NCI-H2196 (cell line): ENCODE results near the gene ATPAF2.
A peak's percentile ranks its signal among the peaks of the same experiment; 100 is the strongest.
"Not testable (repeated sequence)": the region's sequence is repeated elsewhere in the genome, so short reads cannot be mapped to it uniquely, and the experiment has no call there.

Experiments used
- DNase-seq: peaks from one replicate; lab custom pipeline; 2025; ENCODE audit not compliant: unreplicated experiment; lab: John Stamatoyannopoulos, UW

ATPAF2 gene

DNA sequence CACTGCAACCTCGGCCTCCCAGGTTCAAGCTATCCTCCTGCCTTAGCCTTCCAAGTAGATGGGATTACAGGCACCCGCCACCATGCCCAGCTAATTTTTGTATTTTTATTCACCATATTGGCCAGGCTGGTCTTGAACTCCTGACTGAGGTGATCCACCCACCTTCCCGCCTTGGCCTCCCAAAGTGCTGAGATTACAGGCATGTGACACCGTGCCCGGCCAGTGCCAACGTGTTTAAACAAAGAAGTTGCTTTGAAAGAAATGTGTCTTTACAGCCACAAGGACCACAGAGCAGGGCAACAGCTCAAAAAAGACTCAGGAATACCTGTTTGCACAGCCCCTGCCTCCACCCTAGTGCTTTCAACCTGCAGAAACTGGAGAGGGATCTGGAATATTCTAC is 25.0 kb downstream of the ATPAF2 start:
- no peak for DNase-seq

DNA sequence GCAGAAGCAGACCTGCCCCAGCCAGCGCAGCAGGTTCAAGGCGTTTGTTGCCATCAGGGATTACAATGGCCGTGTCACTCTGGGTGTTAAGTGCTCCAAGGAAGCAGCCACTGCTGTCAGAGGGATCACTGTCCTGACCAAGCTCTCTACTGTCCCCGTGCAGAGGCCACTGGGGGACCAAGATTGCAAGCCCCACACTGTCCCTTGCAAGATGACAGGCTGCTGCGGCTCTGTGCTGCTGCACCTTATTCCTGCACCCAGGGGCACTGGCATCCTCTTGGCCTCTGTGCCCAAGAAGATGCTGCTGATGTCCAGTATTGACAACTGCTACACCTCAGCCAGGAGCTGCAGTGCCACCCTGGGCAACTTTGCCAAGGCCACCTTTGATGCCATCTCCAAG is 27.7 kb downstream of the ATPAF2 start:
- DNase-seq, result no peak

DNA sequence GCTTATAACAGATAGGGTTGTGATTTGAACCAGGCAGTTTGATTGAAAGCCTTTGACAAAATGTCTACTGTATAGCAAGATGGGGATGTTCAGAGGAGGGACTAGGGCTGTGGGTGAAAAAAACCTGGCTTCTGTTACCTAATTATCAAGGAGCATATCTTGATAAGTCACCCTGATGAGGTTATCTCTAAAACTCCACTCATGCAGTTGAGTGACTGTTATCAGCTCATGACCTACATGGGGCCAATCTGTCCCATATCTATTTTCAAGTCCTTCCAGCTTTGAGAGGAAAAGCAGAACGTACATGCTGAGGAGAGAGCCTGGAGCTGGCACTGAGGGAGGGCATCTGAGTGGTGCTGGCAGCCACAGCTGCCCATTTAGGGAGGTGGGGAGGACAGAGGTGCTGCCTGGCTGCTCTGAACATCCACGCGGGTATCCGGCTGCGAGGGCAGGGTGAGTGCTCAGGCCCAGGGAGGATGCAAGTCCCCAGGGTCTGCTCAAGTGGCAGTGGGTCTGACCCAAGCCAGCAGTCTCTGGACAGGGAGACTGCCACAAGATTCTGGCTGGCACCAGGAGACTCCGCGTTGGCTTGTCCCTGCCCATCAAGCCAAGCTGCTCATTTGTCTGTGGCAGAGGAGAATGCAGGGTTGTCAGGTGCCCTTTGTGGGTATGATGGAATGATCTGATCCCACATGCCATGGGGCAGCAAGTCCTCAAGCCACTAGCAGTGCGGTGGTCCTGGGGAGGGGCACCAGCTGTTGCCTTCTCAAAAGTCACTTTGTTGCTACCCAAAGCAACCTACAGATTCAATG is 29.2 kb downstream of the ATPAF2 start:
- no peak for DNase-seq

DNA sequence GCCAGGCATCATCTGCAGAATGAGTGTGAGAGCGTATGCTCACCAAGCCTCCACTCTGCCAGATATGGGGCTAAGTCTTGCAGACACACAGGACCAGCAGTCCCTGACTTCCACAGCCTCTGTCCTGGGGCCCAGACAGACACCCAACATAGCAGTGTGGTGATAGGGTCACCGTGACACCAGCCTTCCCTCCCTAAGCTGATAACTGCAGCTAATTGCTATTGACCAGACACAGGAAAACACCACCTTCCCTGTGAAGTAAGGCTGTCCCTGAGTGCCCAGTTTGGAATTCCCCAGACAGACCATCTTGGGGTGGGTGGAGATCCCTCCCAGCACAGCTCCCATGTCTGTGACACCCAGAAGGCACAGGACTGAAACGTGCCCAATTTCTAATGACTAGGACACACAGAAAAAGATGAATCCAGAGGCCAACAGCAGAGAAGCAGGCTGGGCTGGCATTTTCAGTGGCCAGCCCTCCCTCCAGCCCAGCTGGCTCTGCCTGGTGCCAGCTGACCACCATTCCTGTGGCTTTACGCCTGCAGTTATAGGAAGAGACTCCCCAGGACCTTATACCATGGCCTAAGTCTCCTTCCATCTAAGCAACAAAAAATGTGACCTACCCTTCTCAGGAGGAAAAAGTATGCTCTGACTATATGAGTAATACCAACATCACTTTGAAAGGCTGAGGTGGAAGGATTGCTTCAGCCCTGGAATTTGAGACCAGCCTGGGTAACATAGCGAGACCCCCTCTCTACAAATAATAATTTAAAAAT is 30.3 kb downstream of the ATPAF2 start:
- no peak for DNase-seq

DNA sequence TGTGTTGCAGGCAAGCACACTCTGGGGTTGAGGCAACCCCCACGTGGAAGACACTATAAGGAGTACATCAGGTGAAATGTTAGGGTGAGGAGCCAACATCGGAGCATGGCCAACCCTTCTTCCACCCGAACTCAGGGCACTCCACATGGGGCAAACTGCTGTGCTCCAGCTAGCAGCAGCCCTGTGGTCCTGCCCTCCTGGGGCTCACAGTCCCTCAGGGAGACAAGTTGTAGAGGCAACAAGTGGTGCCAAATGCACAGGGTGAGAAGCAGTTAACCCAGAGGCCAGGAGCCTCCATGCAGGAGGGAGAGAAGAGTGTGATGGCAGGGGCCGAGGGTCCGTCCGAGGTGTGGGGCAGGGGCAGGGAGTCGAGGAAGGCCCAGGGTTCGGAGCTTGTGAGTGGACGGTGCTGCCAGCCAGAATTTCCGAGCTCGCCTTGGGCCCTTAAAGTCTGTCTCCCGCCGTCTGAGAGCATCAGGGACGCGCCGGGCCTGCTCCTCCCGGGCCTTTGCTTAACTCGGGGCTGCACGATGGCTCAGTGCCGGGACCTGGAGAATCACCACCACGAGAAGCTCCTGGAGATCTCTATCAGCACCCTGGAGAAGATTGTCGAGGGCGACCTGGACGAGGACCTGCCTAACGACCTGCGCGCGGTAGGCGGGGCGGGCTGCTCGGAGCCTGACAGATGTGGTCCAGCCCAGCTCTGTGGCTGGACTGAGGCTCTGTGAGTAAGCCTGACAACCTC is 32.3 kb downstream of the ATPAF2 start:
- no peak for DNase-seq

DNA sequence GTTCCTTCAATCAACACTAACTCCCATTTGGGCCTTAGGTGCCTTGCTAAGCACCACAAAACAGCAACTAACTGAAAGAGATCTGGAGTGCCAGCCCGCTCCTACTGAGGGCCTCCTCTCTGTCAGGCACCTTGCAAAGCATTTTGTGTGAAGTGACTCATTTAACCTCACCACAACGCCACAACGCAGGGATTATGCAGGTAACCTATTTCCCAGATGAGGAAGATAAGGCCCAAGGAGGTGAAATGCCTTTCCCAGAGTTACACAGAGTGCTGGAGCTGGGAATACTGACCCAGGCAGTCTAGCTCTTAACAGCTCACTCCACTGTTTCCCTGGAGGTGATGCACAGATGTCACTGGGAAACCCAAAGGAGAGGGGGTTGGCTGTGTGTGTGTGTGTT is 33.5 kb downstream of the ATPAF2 start:
- no peak for DNase-seq

DNA sequence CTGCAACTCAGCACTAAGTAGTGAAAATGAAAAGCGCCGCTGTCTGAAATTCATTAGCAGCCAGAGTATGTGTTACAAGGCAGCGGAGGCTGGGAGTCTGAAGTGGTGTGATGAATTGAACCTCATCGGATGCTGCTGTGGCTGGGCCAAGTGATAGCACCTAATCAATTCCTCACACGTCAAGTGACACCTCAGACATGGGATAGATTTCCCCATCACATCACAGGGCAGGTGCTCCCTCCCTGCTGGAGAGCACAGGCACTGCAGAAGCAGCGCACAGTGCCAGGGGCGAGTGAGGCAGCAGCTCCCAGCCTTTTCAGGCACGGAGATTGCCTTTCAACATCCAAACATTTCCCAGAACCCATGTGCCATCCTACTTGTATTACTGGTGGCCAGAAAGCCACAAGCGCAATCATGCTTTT is 34.1 kb downstream of the ATPAF2 start:
- DNase-seq, result no peak

DNA sequence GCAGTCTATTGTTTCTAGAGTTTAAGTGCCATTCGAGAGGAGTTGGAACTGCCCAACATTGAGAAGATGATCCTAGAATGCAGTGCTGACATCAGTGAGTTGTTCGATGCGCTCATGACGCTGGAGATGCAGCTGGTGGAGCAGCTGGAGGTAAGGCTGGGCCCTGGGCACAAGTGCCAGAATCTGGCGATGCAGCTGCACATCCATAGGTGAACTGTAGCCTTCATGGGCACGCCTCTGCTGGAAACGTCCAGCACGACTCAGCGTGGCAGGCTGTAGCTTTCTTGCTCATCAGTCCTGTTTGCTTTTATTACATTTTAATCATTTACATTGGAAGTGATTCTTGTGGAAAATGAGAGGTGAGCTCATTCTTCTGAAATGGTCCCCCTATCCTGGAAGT is 34.6 kb downstream of the ATPAF2 start:
- peak; percentile 59 for DNase-seq

DNA sequence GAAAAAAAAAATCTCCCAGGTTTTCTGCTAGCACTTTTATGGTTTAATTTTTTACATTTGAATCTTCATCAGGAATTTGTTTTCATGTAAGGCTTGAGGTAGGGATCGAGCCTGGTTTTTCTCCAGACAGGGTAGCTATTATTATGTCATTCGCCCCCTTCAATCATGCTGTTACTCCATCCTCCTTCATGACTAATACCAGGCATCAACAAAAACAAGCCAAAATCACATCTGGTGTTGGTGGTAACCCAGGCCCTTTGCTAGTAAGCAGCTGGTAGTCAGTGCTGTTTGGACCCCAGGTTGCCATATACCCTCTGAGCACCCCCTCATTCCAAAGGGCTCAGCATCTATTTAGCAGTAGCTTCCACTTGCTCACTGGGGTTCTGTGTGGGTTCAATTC is 36.8 kb downstream of the ATPAF2 start:
- no peak for DNase-seq

DNA sequence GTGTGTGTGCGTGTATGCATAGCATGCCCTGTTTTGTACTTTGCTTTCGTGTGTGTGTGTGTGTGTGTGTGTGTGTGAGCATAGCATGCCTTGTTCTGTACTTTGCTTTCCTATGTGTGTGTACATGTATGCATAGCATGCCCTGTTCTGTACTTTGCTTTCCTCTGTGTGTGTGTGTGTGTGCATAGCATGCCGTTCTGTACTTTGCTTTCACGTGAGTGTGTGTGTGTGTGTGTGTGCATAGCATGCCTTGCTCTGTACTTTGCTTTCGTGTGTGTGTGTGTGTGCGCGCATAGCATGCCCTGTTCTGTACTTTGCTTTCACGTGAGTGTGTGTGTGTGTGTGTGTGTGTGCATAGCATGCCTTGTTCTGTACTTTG is 38.9 kb downstream of the ATPAF2 start:
- no peak for DNase-seq

DNA sequence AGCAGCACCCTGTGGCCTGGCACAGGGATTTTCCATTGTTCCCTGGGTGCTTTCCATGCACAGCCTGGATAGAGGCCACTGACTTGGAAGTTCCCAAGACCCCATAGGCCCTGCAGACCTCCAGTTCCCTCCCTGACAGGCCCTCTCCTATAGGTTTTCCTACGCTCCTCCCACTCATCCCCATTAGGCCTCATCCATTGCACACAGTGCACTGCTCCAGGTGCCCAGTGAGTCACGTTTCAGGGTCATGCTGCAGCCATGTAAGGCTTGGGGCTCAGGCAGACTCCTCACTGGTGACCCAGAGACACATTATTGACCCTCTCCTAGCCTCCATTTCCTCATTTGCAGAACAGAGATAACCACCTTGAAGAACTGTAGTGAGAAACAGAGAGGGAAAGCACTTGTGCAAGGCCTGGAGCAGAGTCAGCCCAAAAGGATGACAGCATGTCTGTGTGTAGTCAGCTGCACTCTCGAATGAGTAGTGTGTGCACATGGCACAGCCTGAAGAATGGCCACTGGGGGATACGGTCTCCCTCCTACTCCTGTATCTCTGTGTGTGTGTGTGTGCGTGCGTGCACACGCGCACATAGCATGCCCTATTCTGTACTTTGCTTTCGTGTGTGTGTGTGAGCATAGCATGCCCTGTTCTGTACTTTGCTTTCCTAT is 39.5 kb downstream of the ATPAF2 start:
- DNase-seq, result no peak

DNA sequence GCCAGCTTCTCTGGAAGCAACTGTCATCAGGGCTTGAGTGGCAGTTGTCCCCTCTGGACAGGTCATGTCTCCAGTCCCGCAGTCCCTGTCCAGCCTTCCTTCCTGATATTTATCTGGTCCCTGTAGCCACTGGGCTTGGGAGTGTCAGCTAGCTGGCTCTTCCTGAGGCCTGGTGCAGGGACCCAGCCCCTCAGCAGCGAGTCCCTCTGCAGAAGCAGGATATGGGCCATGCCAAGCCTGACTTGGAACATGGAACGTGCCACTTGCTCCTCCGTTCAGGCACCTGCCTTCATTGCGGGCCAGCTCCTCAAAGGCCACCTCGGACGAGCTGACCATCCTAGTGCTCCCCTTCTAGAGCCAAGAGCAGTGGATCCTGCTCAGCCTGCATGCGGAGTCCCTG is 40.0 kb downstream of the ATPAF2 start:
- DNase-seq, result no peak

DNA sequence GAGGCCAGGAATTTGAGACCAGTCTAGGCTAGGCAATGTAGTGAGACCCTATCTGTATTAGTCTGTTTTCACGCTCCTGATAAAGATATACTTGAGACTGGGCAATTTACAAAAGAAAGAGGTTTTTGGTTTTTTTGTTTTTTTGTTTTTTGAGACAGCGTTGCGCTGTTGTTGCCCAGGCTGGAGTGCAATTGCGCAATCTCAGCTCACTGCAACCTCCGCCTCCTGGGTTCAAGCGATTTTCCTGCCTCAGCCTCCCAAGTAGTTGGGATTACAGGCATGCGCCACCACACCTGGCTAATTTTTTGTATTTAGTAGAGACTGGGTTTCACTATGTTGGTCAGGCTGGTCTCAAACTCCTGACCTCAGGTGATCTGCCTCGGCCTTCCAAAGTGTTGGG is 43.1 kb downstream of the ATPAF2 start:
- DNase-seq, result not testable (repeated sequence)

DNA sequence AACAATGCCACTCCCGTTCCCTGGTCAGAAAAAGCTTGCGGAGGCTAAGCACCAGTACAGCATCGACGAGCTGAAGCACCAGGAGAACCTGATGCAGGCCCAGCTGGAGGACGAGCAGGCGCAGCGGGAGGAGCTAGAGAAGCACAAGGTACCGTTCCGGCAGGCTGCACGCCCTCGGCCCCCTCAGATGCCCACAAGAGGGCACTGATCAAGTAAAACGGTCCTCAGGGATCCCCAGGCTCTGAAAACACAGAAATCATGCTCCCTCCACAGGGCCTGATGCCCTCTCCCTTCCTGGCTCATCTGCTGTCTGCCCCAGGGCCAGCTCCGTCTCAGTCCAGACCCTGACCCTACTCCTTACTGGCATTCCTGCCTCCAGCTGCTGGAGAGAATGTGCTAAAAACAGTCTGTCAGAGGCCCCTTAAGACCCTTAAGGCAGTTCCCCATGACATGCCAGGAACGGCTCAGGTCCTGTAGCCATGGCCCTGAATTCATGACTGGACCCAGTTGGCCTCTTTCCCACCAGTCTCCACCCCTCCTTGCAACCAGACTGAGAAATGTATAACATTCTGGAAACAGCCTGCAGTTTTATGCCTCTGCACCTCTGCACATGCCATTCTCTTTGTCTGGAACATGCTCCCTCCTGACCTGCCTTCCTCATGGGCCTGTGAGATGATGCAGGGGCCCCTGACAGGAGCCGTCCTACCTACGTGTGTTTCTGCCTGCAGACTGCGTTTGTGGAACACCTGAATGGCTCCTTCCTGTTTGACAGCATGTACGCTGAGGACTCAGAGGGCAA is 44.5 kb downstream of the ATPAF2 start:
- DNase-seq, result no peak

DNA sequence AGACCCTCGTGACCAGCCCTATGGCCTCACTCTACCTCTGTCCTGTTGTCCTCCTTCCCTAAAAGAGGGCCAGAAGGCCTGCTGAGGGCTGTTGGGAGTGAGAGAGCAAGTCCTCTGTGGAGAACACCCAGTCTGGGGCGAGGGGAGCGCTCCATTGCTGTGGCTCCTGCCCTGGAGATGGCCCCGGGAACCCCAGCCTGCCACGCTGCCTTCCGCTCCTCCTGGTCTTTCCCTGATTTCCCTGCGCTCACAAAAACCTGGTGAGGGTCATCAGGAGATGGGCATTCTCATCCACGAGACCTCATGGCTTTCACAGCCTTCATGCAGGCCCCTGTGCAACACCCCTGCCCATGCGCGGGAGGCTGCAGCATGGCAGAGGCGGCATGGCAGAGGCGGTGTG is 45.1 kb downstream of the ATPAF2 start:
- DNase-seq, result no peak

DNA sequence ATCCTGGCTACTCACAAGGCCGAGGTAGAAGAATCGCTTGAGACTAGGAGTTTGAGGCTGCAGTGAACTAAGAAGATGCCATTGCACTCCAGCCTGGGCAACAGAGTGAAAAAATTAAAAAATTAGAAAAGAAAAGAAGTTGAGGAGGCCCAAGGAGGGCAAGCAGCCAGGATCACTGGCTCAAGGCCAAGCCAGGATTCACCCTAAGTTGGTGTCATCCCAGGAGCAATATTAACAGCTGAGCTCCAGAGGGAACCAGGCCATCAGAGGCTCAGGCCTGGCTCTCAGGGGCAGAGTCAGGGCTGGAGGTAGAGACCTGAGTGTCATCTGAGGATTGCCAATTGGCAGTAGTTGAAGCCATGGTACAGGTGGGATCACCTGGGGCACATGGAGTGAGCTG is 45.6 kb downstream of the ATPAF2 start:
- DNase-seq, result no peak

DNA sequence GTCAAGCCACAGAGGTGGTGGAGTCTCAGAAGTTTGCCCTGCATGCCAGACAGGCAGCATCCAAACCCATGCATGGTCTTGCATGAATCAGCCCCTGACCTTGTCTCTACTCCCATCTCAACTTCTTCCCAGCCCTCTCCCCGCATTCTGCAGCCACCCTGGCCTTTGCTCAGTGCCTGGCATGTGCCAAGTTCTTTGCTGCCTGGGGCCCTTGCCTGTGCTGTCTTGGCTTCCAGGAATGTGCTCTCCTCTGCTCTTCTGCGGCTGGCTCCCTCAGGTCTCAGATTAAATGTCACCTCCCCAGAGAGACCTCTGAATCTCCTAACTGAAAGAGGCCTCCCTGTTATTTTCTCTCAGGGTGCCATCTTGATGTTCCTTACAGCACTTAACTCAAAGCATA is 48.7 kb downstream of the ATPAF2 start:
- no peak for DNase-seq

DNA sequence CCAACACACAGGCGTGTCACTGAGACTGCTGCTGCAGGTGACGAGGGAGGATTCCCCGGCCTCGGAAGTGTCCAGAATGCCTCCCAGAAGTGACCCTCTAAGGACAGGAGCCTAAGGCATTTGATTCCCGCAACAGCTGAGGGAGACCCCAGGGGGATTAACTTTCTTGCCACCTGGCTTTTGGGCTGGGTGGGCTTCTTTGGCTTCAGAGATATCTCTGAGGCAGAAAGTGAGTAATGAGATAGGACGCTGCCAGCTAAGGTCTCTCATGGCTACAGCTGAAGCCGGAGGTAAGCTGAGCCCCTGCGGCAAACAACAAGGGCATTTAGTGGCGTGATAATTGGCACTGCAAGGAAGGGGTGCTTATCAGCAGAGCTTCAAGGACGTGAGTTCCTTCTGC is 49.4 kb downstream of the ATPAF2 start:
- DNase-seq, result no peak

DNA sequence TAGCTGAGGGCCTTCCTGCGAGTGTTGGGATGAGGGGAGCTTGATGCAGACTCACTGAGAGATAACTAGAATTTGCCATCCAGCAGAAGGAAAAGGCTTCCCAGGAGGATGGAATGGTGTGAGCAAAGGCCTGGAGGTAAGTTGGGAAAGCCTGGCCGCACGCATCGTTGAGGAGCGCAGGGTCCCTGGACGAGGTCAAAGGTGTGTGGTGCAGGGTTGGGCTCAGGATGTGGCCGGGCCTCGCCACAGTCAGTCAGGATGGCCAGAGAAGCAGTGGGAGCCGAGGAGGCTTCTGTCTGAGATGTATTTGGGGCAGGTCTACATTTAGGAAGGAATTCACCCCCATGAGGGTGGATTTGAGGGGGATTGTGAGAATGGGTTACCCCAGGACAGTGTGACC is 49.9 kb downstream of the ATPAF2 start:
- DNase-seq, result no peak

DNA sequence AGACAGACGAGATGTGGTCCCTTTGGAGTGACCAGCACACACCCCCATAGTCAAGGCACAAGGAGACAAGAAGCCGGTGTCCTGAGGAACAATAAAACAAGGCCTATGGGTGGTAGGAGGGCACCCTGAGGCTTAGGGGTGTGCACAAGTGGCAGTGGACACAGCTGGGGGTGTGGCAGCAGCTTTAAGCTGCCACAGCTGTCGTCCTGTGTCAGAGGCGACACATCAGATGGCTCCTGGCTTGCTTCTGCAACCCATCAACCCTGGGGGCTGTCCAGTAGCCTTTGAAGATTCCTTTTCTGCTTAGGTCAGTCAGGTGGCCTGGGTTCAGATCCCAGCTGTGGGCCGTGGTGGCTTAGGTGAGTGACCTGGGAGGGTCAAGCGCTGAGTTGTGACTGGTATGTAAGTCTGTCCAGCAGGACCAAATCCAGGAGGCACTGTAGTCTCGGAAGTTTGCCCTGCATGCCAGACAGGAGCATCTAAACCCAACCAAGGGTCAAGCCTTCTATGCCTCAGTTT is 50.5 kb downstream of the ATPAF2 start:
- DNase-seq, result no peak
